Brain microvascular endothelial cell (primary cell): ENCODE results near the gene TPSAB1.

Source experiments
- DNase-seq: peaks from one replicate; pipeline ENCODE4 v3.0.0-alpha.2; 2020
- H3K27ac ChIP-seq: fragments of 250-450 bp; sonication (Bioruptor Pico); 2 replicates; pipeline ENCODE4 v1.5.1; 2020; ENCODE audit warnings: mild to moderate bottlenecking, moderate library complexity
- H3K27me3 ChIP-seq: fragments of 250-450 bp; sonication (Bioruptor Pico); replicated peaks from 2 replicates; pipeline ENCODE4 v1.5.1; 2020; ENCODE audit warnings: mild to moderate bottlenecking
- H3K36me3 ChIP-seq: fragments of 250-450 bp; sonication (Bioruptor Pico); replicated peaks from 2 replicates; pipeline ENCODE4 v1.5.1; 2020; ENCODE audit warnings: mild to moderate bottlenecking
- H3K4me3 ChIP-seq: 2 replicates; pipeline ENCODE4 v1.5.1; 2011; ENCODE audit warnings: low read depth, mild to moderate bottlenecking, control low read depth, low read length, moderate library complexity
- CTCF ChIP-seq: IDR thresholded peaks from 2 replicates; pipeline ENCODE4 v1.5.1; 2011; ENCODE audit warnings: low read depth, mild to moderate bottlenecking, moderate library complexity, low read length, control low read depth, inconsistent platforms; ENCODE audit errors: missing control alignments
- in situ Hi-C: cut with HindIII; loops from 2 replicates; pipeline ENCODE4 v1.10.0; 2017; ENCODE audit warnings: low sequenced_read_pairs, low pct_ligation_motif_present

TPSAB1 gene

GRCh38 chr16:1279945-1280589, 39.6 kb downstream of the TPSAB1 start:
- TF ChIP-seq CTCF: no peak
- Histone ChIP-seq H3K36me3 (no peaks in the 10 kb centered on the region), H3K27me3 (peaks cover 21% of the 10 kb centered on the region), H3K4me3 (no peak overlapping the region), H3K27ac (no peak overlapping the region)
- DNase-seq: no peak
- in situ Hi-C loops: no loop called here

- H3K27ac ChIP-seq: no peak overlapping the region
- in situ Hi-C loops: no loop called here
- peaks cover 21% of the 10 kb centered on the region for H3K27me3 ChIP-seq
- no peak for TF ChIP-seq CTCF
- no peak for DNase-seq
- H3K36me3 ChIP-seq: no peaks in the 10 kb centered on the region
- H3K4me3 ChIP-seq: no peak overlapping the region
Observed at GRCh38 chr16:1280783-1281182, 40.3 kb downstream of the TPSAB1 start.

GRCh38 chr16:1281517-1281916, 41.0 kb downstream of the TPSAB1 start:
- no peak for DNase-seq
- in situ Hi-C loops: no loop called here
- TF ChIP-seq CTCF: no peak
- Histone ChIP-seq H3K27ac (no peak overlapping the region), H3K4me3 (no peak overlapping the region), H3K36me3 (no peaks in the 10 kb centered on the region), H3K27me3 (peaks cover 21% of the 10 kb centered on the region)

- in situ Hi-C loops: no loop called here
- Histone ChIP-seq H3K4me3 (no peak overlapping the region), H3K27ac (no peak overlapping the region), H3K36me3 (no peaks in the 10 kb centered on the region), H3K27me3 (peaks cover 24% of the 10 kb centered on the region)
- DNase-seq: no peak
- TF ChIP-seq CTCF: no peak
Observed at GRCh38 chr16:1282324-1282973, 41.9 kb downstream of the TPSAB1 start.

- Histone ChIP-seq H3K27me3 (peaks cover 28% of the 10 kb centered on the region), H3K36me3 (no peaks in the 10 kb centered on the region), H3K4me3 (no peak overlapping the region), H3K27ac (no peak overlapping the region)
- in situ Hi-C loops: no loop called here
- TF ChIP-seq CTCF: no peak
- no peak for DNase-seq
Observed at GRCh38 chr16:1283296-1283695, 42.8 kb downstream of the TPSAB1 start.

GRCh38 chr16:1283996-1284616, 43.6 kb downstream of the TPSAB1 start:
- no peak overlapping the region for H3K4me3 ChIP-seq
- H3K27ac ChIP-seq: no peak overlapping the region
- TF ChIP-seq CTCF: no peak
- DNase-seq: no peak
- in situ Hi-C loops: no loop called here
- H3K36me3 ChIP-seq: no peaks in the 10 kb centered on the region
- H3K27me3 ChIP-seq: peaks cover 29% of the 10 kb centered on the region
